ENCODE data around the gene STYK1. TPM values are rescaled to one million over a fixed set of nuclear protein-coding genes. Genes with fewer than 3 reads are reported as not detected.

The STYK1 gene
- total and polyA plus RNA-seq, 10 of the 15 experiments (the other 5 are each of a cell fraction or from before 2014, with no cell fraction given): 0.62 to 1.2 (median 0.82) TPM; not detected in 1

- H3K27ac ChIP-seq (ENCODE audit: control insufficient read depth, insufficient read depth): no peak overlapping the region
- intact Hi-C loops (cut with micrococcal nuclease; ENCODE audit: unreplicated experiment) (no loop called here), in situ Hi-C loops (cut with MboI) (loop anchor here (25.0 kb wide), 1 partner anchor 95 kb away; no protein-coding TSS in a partner anchor)
- ChIA-PET POLR2A (no interaction called here), SMC1A (ENCODE audit: uncharacterized antibody, unreplicated experiment) (no interaction called here), CTCF (no interaction called here), RAD21 (ENCODE audit: unreplicated experiment) (no interaction called here)
- TF ChIP-seq RBBP5 (conservative IDR thresholded peaks at IDR 0.05) (no peak), NR2F1 (conservative IDR thresholded peaks at IDR 0.05) (no peak), BCL3 (IDR thresholded peaks at IDR 0.05; ENCODE audit: borderline replicate concordance, insufficient read depth, low read depth, low read length, poor library complexity, severe bottlenecking) (no peak), CBX3 (IDR thresholded peaks at IDR 0.05; ENCODE audit: borderline replicate concordance, low read depth) (no peak), CEBPZ (IDR thresholded peaks at IDR 0.05; ENCODE audit: low read depth, low read length) (no peak), IKZF2 (IDR thresholded peaks at IDR 0.05) (no peak), SMC3 (IDR thresholded peaks at IDR 0.05; ENCODE audit: borderline replicate concordance, low read length) (no peak), FOXM1 (IDR thresholded peaks at IDR 0.05; ENCODE audit: low read depth, low read length) (no peak)
- H3K79me2 ChIP-seq (ENCODE audit: control insufficient read depth, insufficient read depth, low read length): no peaks in the 10 kb centered on the region
- ATAC-seq: no peak
- BruUV-seq (replicated peaks): no TSS peak
- peaks cover 0 to 2% of the 10 kb centered on the region in 2 experiments; a peak in 1 of 4 replicates for H3K27me3 ChIP-seq (replicated peaks in 1 of 2; ENCODE audit: control insufficient read depth in 2 of 2, insufficient read depth in 2 of 2, low read length in 1 of 2)
- no peaks in the 10 kb centered on the region for H3K36me3 ChIP-seq (ENCODE audit: control insufficient read depth in 2 of 2, insufficient read depth in 2 of 2, low read length in 1 of 2)
- no peaks in the 10 kb centered on the region for H3K9me3 ChIP-seq (replicated peaks; ENCODE audit: control insufficient read depth, insufficient read depth, low read length)
- no peaks in the 10 kb centered on the region for H4K20me1 ChIP-seq (ENCODE audit: control insufficient read depth, insufficient read depth)
- no peak for DNase-seq (ENCODE audit: low read depth, low spot score)
- H3K4me3 ChIP-seq: no peak overlapping the region
- no peak overlapping the region for H3K4me2 ChIP-seq (ENCODE audit: control insufficient read depth, insufficient read depth)
- FAIRE-seq: no peak
- H3K9ac ChIP-seq (ENCODE audit: control insufficient read depth, insufficient read depth, low read length): no peak overlapping the region
- no peaks in the 10 kb centered on the region for H3K4me1 ChIP-seq (ENCODE audit: control insufficient read depth, insufficient read depth, low read length)
- H2AFZ ChIP-seq (ENCODE audit: control insufficient read depth, low read depth, low read length): no peak overlapping the region
These were observed 41.6 kb downstream of the STYK1 start for GRCh38 chr12:10632226-10632625.

Measured in GM12878 (cell line).